Adipocyte (in vitro differentiated cells): ENCODE results near the gene NUMB.

ENCODE experiments used
- DNase-seq: peaks from one replicate; pipeline ENCODE4 v3.0.0-alpha.2; 2015; ENCODE audit warnings: low read depth
- H3K27me3 ChIP-seq: replicated peaks from 2 replicates; pipeline ENCODE4 v1.7.0; 2013; ENCODE audit warnings: mild to moderate bottlenecking, low read length, moderate library complexity; ENCODE audit not compliant: control insufficient read depth, insufficient read depth
- H3K36me3 ChIP-seq: 2 replicates; pipeline ENCODE4 v1.7.0; 2013; ENCODE audit warnings: low read length, mild to moderate bottlenecking, moderate library complexity; ENCODE audit not compliant: control insufficient read depth, insufficient read depth, severe bottlenecking
- H3K4me1 ChIP-seq: 2 replicates; pipeline ENCODE4 v1.7.0; 2013; ENCODE audit warnings: mild to moderate bottlenecking, low read length, moderate library complexity; ENCODE audit not compliant: control insufficient read depth, insufficient read depth
- H3K4me3 ChIP-seq: 2 replicates; pipeline ENCODE4 v1.7.0; 2013; ENCODE audit warnings: mild to moderate bottlenecking, low read length, moderate library complexity
- H3K9ac ChIP-seq: 2 replicates; pipeline ENCODE4 v1.7.0; 2013; ENCODE audit warnings: mild to moderate bottlenecking, low read length, moderate library complexity
- H3K9me3 ChIP-seq: 2 replicates; pipeline ENCODE4 v1.7.0; 2013; ENCODE audit warnings: mild to moderate bottlenecking, low read length, moderate library complexity; ENCODE audit not compliant: control insufficient read depth

The NUMB gene

GRCh38 chr14:73265721-73266046 is 192.7 kb downstream of the NUMB start:
- Histone ChIP-seq H3K9me3 (no peaks in the 10 kb centered on the region), H3K36me3 (no peaks in the 10 kb centered on the region), H3K4me1 (peaks cover 13% of the 10 kb centered on the region), H3K27me3 (no peaks in the 10 kb centered on the region), H3K9ac (no peak overlapping the region), H3K4me3 (no peak overlapping the region)
- DNase-seq: no peak

DNA sequence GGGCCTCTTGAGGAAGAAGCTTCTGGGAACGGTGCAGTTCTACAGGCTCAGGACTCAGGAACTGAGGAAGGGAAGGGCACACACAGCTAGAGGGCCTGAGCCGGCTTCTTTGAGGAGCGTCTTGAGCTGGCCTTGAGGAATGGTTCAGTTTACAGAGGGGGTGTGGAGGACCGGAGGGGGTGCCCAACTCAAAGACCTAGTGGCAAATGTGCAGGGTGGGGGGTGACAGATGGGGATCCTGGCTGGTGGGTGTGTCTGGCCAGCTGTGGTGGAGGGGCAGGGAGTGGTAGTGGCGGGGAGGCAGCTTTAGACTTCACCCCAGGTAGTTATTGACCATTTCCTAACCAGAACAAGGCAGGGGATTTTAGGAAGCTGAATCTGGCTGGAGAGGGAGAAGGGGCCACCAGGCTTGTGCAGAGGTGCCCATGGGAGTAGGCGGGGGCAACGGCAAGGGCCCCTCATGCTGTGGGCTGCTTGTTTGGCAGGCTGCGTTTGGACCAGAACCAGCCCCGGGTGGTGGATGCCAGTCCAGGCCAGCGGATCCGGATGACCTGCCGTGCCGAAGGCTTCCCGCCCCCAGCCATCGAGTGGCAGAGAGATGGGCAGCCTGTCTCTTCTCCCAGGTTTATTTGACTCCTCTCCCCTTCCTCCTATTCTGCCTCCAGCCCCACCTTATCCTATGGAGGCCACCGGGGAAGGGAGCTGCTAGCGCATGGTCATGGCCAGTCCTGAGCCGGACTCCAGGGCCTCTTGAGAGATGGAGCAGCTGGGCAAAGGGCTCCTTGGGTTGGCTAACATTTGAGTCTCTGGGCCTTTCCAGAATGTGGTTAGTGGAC is 193.2 kb downstream of the NUMB start:
- no peak for DNase-seq
- H3K27me3 ChIP-seq: no peaks in the 10 kb centered on the region
- H3K9ac ChIP-seq: no peak overlapping the region
- peaks cover 8% of the 10 kb centered on the region for H3K4me1 ChIP-seq
- H3K36me3 ChIP-seq: no peaks in the 10 kb centered on the region
- H3K9me3 ChIP-seq: no peaks in the 10 kb centered on the region
- no peak overlapping the region for H3K4me3 ChIP-seq

DNA sequence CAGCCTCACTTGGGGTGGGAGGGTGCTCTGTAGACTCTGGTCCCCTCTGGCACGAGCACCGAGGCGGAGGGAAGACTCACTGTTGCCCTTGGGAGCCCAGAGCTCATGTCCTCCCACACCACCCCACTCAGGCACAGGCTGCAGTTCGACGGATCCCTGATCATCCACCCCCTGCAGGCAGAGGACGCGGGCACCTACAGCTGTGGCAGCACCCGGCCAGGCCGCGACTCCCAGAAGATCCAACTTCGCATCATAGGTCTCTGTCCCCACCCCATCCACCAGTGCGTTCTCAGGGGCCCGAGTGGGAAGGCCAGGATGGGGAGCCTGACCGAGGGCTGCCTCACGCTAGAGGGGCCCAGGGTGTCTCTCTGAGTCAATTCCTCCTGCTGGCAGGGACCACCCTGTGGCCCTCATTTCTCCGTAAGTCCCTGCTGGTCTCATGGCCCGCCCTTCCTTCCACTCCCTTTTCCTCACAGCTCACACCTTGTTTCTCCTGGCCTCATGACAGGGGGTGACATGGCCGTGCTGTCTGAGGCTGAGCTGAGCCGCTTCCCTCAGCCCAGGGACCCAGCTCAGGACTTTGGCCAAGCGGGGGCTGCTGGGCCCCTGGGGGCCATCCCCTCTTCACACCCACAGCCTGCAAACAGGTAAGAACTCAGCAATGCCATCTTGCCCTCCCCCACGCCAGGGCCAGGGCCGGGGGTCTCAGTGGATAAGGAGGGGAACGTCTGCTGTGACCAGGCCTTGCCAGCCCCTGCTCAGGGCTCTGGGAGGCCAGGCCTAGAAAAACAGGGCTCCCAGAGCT is 194.1 kb downstream of the NUMB start:
- H3K9ac ChIP-seq: no peak overlapping the region
- no peak overlapping the region for H3K4me3 ChIP-seq
- DNase-seq: no peak
- H3K9me3 ChIP-seq: no peaks in the 10 kb centered on the region
- no peaks in the 10 kb centered on the region for H3K4me1 ChIP-seq
- H3K27me3 ChIP-seq: no peaks in the 10 kb centered on the region
- no peaks in the 10 kb centered on the region for H3K36me3 ChIP-seq

DNA sequence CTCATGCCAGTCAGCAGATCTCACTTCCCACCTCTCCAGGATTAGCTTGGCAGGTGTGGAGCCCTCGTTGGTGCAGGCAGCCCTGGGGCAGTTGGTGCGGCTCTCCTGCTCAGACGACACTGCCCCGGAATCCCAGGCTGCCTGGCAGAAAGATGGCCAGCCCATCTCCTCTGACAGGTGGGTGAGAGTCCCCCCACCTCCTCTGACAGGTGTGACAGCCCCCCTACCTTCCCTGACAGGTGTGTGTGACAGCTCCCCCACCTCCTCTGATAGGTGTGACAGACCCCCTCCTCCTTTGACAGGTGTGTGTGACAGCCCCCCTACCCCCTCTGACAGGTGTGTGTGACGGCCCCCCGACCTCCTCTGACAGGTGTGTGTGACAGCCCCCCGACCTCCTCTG is 194.7 kb downstream of the NUMB start:
- no peaks in the 10 kb centered on the region for H3K4me1 ChIP-seq
- no peak overlapping the region for H3K4me3 ChIP-seq
- no peak overlapping the region for H3K9ac ChIP-seq
- no peaks in the 10 kb centered on the region for H3K9me3 ChIP-seq
- DNase-seq: no peak
- H3K36me3 ChIP-seq: no peaks in the 10 kb centered on the region
- H3K27me3 ChIP-seq: no peaks in the 10 kb centered on the region

DNA sequence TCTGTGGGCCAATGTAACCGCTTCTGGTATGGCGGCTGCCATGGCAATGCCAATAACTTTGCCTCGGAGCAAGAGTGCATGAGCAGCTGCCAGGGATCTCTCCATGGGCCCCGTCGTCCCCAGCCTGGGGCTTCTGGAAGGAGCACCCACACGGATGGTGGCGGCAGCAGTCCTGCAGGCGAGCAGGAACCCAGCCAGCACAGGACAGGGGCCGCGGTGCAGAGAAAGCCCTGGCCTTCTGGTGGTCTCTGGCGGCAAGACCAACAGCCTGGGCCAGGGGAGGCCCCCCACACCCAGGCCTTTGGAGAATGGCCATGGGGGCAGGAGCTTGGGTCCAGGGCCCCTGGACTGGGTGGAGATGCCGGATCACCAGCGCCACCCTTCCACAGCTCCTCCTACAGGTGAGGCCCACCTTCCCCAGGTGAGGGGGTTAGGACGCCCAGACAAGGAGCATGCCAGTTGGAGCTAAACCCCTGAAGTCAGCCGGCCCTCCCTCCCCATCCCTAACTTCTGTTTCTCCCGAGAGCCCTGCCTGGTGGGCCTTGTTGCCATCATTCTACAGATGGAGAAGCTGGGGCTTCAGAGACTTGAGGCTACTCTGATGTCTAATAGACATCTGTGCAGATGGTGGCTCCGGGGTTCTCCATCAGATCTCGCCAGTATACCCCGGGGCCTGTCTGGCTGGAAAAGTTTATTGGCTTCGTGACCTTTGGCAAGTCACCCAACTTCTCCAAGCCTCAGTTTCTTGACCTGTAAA is 195.7 kb downstream of the NUMB start:
- Histone ChIP-seq H3K4me3 (no peak overlapping the region), H3K9me3 (no peaks in the 10 kb centered on the region), H3K4me1 (no peaks in the 10 kb centered on the region), H3K9ac (no peak overlapping the region), H3K36me3 (no peaks in the 10 kb centered on the region), H3K27me3 (no peaks in the 10 kb centered on the region)
- DNase-seq: no peak

DNA sequence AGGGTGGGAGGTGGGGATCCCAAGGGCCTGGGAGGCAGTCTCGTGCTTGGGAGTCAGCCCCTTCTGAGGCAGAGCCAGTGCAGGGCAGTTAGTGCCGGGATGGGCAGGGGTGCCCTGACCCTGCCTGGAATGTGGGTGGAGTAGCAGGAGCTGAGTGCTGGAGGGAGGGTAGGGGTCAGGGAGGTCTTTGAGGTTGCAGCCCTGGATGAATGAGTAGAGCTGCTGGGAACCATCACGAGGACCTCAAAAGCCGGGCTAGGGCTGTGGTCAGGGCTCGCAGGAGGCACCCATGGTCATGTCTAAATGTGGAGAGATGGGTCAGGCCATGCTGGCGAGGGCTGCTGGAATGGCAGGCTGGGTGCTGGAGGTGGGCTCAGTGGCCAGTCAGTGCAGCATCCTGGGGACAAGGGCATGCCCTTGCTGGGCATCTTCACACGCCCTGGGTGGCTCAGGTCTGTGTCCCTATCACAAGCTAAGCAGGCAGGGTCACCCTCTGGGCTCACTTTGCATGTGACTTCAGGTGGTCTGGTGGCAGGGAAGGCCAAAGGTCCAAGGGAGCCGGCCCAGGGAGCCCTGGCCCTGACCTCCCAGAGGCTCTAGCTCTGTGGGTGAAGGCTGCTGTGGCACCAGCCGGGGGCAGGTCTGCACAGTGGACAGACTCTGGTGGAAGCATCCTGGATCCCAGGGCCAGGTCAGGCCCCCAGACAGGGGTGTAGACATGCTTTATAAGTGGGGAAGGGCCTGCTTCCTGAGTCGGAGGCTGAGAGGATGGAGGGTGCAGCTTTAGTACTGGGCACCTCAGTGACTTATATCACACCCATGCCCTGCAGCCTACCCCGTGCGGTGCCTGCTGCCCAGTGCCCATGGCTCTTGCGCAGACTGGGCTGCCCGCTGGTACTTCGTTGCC is 196.6 kb downstream of the NUMB start:
- no peak overlapping the region for H3K9ac ChIP-seq
- no peaks in the 10 kb centered on the region for H3K4me1 ChIP-seq
- no peaks in the 10 kb centered on the region for H3K27me3 ChIP-seq
- DNase-seq: no peak
- no peaks in the 10 kb centered on the region for H3K9me3 ChIP-seq
- H3K4me3 ChIP-seq: no peak overlapping the region
- no peaks in the 10 kb centered on the region for H3K36me3 ChIP-seq

DNA sequence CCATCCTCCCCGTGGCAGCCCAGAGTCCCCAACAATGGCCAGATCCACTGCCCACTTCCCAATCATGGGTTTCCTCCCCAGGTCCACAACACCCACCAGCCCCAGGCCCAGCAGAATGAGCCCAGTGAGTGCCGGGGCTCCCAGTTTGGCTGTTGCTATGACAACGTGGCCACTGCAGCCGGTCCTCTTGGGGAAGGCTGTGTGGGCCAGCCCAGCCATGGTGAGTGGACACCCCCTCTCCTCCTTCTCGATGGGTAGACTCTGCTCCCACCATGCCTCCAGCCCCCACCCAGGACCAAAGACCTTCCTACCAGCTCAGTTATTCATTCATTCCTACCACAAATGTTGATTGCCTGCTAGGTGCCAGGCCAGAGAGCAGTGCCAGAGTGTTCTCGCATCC is 197.3 kb downstream of the NUMB start:
- H3K4me1 ChIP-seq: no peaks in the 10 kb centered on the region
- no peaks in the 10 kb centered on the region for H3K9me3 ChIP-seq

GRCh38 chr14:73260574-73260973 is 197.8 kb downstream of the NUMB start:
- H3K9ac ChIP-seq: no peak overlapping the region
- no peaks in the 10 kb centered on the region for H3K9me3 ChIP-seq
- no peak for DNase-seq
- H3K4me3 ChIP-seq: no peak overlapping the region
- H3K36me3 ChIP-seq: no peaks in the 10 kb centered on the region
- H3K4me1 ChIP-seq: no peaks in the 10 kb centered on the region
- no peaks in the 10 kb centered on the region for H3K27me3 ChIP-seq

More for the DNA sequence above, 197.3 kb downstream of the NUMB start:
- H3K4me3 ChIP-seq: no peak overlapping the region
- no peak overlapping the region for H3K9ac ChIP-seq
- no peaks in the 10 kb centered on the region for H3K27me3 ChIP-seq
- DNase-seq: no peak
- H3K36me3 ChIP-seq: no peaks in the 10 kb centered on the region

- H3K36me3 ChIP-seq: no peaks in the 10 kb centered on the region
- no peak overlapping the region for H3K9ac ChIP-seq
- no peak overlapping the region for H3K4me3 ChIP-seq
- no peaks in the 10 kb centered on the region for H3K9me3 ChIP-seq
- no peaks in the 10 kb centered on the region for H3K4me1 ChIP-seq
- DNase-seq: no peak
- H3K27me3 ChIP-seq: no peaks in the 10 kb centered on the region
Observed at GRCh38 chr14:73259837-73260236, 198.5 kb downstream of the NUMB start.

- Histone ChIP-seq H3K27me3 (no peaks in the 10 kb centered on the region), H3K4me1 (no peaks in the 10 kb centered on the region), H3K4me3 (no peak overlapping the region), H3K9me3 (no peaks in the 10 kb centered on the region), H3K9ac (no peak overlapping the region), H3K36me3 (no peaks in the 10 kb centered on the region)
- DNase-seq: no peak
Observed at GRCh38 chr14:73258845-73259611, 199.3 kb downstream of the NUMB start.
